Measurements from ENCODE around the gene FANK1.

- TF ChIP-seq, protein P1, sequence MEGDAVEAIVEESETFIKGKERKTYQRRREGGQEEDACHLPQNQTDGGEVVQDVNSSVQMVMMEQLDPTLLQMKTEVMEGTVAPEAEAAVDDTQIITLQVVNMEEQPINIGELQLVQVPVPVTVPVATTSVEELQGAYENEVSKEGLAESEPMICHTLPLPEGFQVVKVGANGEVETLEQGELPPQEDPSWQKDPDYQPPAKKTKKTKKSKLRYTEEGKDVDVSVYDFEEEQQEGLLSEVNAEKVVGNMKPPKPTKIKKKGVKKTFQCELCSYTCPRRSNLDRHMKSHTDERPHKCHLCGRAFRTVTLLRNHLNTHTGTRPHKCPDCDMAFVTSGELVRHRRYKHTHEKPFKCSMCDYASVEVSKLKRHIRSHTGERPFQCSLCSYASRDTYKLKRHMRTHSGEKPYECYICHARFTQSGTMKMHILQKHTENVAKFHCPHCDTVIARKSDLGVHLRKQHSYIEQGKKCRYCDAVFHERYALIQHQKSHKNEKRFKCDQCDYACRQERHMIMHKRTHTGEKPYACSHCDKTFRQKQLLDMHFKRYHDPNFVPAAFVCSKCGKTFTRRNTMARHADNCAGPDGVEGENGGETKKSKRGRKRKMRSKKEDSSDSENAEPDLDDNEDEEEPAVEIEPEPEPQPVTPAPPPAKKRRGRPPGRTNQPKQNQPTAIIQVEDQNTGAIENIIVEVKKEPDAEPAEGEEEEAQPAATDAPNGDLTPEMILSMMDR (IDR thresholded peaks at IDR 0.05) = no peak
- TF ChIP-seq POLR2A (IDR thresholded peaks at IDR 0.05) = no peak
Measured at GRCh38 chr10:125991392-125991791, 95.0 kb downstream of the FANK1 start.
